Peyer's patch (tissue), 4 donors: ENCODE results near the gene MAPK8IP2. TPM values are rescaled to one million over a fixed set of nuclear protein-coding genes. Genes with fewer than 3 reads are reported as not detected.

Experiments used
- DNase-seq, 3 donors: peaks; one replicate each; pipeline ENCODE4 v3.0.0-alpha.2; 2017 to 2019
- H3K27ac ChIP-seq, 4 donors: fragments of 200-600 bp; sonication (generic); one replicate each; pipeline ENCODE4 v1.5.1; 2016 to 2019
- H3K27me3 ChIP-seq, 2 donors: fragments of 200-600 bp; sonication (generic); one replicate each; pipeline ENCODE4 v1.5.1; 2019
- H3K36me3 ChIP-seq, 3 donors: fragments of 200-600 bp; sonication (generic); one replicate each; pipeline ENCODE4 v1.5.1; 2016 to 2019
- H3K4me1 ChIP-seq, 4 donors: fragments of 200-600 bp; sonication (generic); one replicate each; pipeline ENCODE4 v1.5.1; 2016 to 2019
- H3K4me3 ChIP-seq, 4 donors: fragments of 200-600 bp; sonication (generic); 1 replicate in 3 of 4; 2 replicates in 1 of 4; pipeline ENCODE4 v1.5.1; 2016 to 2019; ENCODE audit warnings: mild to moderate bottlenecking in 1 of 4
- H3K9me3 ChIP-seq, 4 donors: fragments of 200-600 bp; sonication (generic); one replicate each; pipeline ENCODE4 v1.5.1; 2016 to 2019; ENCODE audit warnings: mild to moderate bottlenecking in 1 of 4
- CTCF ChIP-seq, 6 experiments: fragments of 450-650 bp in 4 of 6; fragments of 200-600 bp in 2 of 6; sonication (generic) in 1 of 6; IDR thresholded peaks; one replicate each; pipeline ENCODE4 v1.5.1; 2017 to 2019; ENCODE audit warnings: antibody characterized with exemption in 6 of 6, mild to moderate bottlenecking in 3 of 6, moderate library complexity in 1 of 6
- POLR2A ChIP-seq, 2 donors: fragments of 450-650 bp; IDR thresholded peaks; one replicate each; pipeline ENCODE4 v1.5.1; 2017; ENCODE audit warnings: antibody characterized with exemption in 2 of 2, mild to moderate bottlenecking in 2 of 2, moderate library complexity in 2 of 2
- total RNA-seq, 4 donors: library from RNA; depleted of rRNA; stranded (reverse); fragments of >200 nt; gene quantifications; one replicate each; pipeline ENCODE4 v1.1.0, GENCODE V29; 2016

MAPK8IP2 gene
- total RNA-seq, 4 donors from 2014 or later: 0.66 to 1.2 (median 0.83) TPM; not detected in 1

GRCh38 chr22:50567721-50568252, 32.8 kb upstream of the MAPK8IP2 start:
- TF ChIP-seq CTCF (IDR thresholded peaks at IDR 0.05) (no peak), POLR2A (IDR thresholded peaks at IDR 0.05) (no peak)
- Histone ChIP-seq H3K36me3 (peaks cover 0 to 31% (median 0%) of the 10 kb centered on the region in 3 donors), H3K27ac (no peak overlapping the region), H3K4me1 (peaks cover 0 to 8% (median 6%) of the 10 kb centered on the region in 4 donors), H3K27me3 (no peaks in the 10 kb centered on the region), H3K4me3 (no peak overlapping the region), H3K9me3 (no peaks in the 10 kb centered on the region)
- DNase-seq: no peak

- Histone ChIP-seq H3K9me3 (no peaks in the 10 kb centered on the region), H3K4me1 (peaks cover 0 to 4% (median under 1%) of the 10 kb centered on the region in 4 donors), H3K27me3 (no peaks in the 10 kb centered on the region), H3K4me3 (no peak overlapping the region), H3K36me3 (peaks cover 0 to 31% (median 0%) of the 10 kb centered on the region in 3 donors), H3K27ac (no peak overlapping the region)
- no peak for TF ChIP-seq POLR2A (IDR thresholded peaks at IDR 0.05)
- no peak for TF ChIP-seq CTCF (IDR thresholded peaks at IDR 0.05)
- peak in 1 of 3 donors; percentile 54 for DNase-seq
Measured at GRCh38 chr22:50568626-50569025, 32.0 kb upstream of the MAPK8IP2 start.

- Histone ChIP-seq H3K9me3 (no peaks in the 10 kb centered on the region), H3K4me1 (no peaks in the 10 kb centered on the region), H3K4me3 (no peak overlapping the region), H3K27ac (no peak overlapping the region), H3K36me3 (peaks cover 0 to 31% (median 0%) of the 10 kb centered on the region in 3 donors), H3K27me3 (no peaks in the 10 kb centered on the region)
- TF ChIP-seq POLR2A (IDR thresholded peaks at IDR 0.05) (no peak), CTCF (IDR thresholded peaks at IDR 0.05) (peak in 1 of 6 experiments; percentile 11)
- peak in 2 of 3 donors; percentile 58 to 68 for DNase-seq
Measured at GRCh38 chr22:50569041-50569459, 31.5 kb upstream of the MAPK8IP2 start.

GRCh38 chr22:50569896-50570535, 30.6 kb upstream of the MAPK8IP2 start:
- Histone ChIP-seq H3K4me3 (no peak overlapping the region), H3K4me1 (no peaks in the 10 kb centered on the region), H3K27me3 (no peaks in the 10 kb centered on the region), H3K36me3 (peaks cover 0 to 31% (median 0%) of the 10 kb centered on the region in 3 donors), H3K27ac (no peak overlapping the region), H3K9me3 (no peaks in the 10 kb centered on the region)
- DNase-seq: peak in 1 of 3 donors; percentile 40
- TF ChIP-seq POLR2A (IDR thresholded peaks at IDR 0.05) (no peak), CTCF (IDR thresholded peaks at IDR 0.05) (no peak)

GRCh38 chr22:50570861-50571260, 29.7 kb upstream of the MAPK8IP2 start:
- TF ChIP-seq CTCF (IDR thresholded peaks at IDR 0.05): no peak
- TF ChIP-seq POLR2A (IDR thresholded peaks at IDR 0.05): no peak
- H3K27ac ChIP-seq: no peak overlapping the region
- DNase-seq: no peak
- no peaks in the 10 kb centered on the region for H3K9me3 ChIP-seq
- H3K36me3 ChIP-seq: peaks cover 0 to 31% (median 0%) of the 10 kb centered on the region in 3 donors
- H3K4me1 ChIP-seq: no peaks in the 10 kb centered on the region
- H3K27me3 ChIP-seq: no peaks in the 10 kb centered on the region
- no peak overlapping the region for H3K4me3 ChIP-seq
